K562 (cell line): ENCODE data around the gene ATAD3C. TPM values are rescaled to one million over a fixed set of nuclear protein-coding genes. Genes with fewer than 3 reads are reported as not detected.
A peak's percentile ranks its signal among the peaks of the same experiment; 100 is the strongest.

Experiments
- CEBPB ChIP-seq: fragments of 450-650 bp; IDR thresholded peaks from 2 replicates; pipeline ENCODE4 v1.6.1; 2016; ENCODE audit warnings: missing genetic modification characterization, missing compliant biosample characterization
- CEBPG ChIP-seq, 3 experiments: fragments of 200-800 bp in 1 of 3; sonication (Bioruptor generic) in 1 of 3; sonication (generic) in 1 of 3; formaldehyde crosslinking in 1 of 3; IDR thresholded peaks in 2 of 3; conservative IDR thresholded peaks in 1 of 3; 2 replicates each; pipeline versions ENCODE4 v1.6.1 to v1.8.0; 2016 to 2022; ENCODE audit warnings: missing compliant biosample characterization in 2 of 3, missing genetic modification characterization in 2 of 3, mild to moderate bottlenecking in 1 of 3, missing genetic modification reagents in 1 of 3
- CREBBP ChIP-seq: IDR thresholded peaks from one replicate; pipeline ENCODE4 v1.6.1; 2012; ENCODE audit warnings: low read depth, mild to moderate bottlenecking, control low read depth, inconsistent platforms, low read length
- FOXM1 ChIP-seq, 2 experiments: fragments of 450-650 bp in 1 of 2; sonication (generic) in 1 of 2; formaldehyde crosslinking in 1 of 2; IDR thresholded peaks; 2 replicates each; pipeline versions ENCODE4 v1.6.1 to v1.9.0; 2017 to 2022; ENCODE audit warnings: low read depth in 2 of 2, mild to moderate bottlenecking in 2 of 2, missing genetic modification reagents in 1 of 2, moderate library complexity in 1 of 2
- HDAC1 ChIP-seq, 2 experiments: fragments of 450-650 bp; IDR thresholded peaks; 2 replicates each; pipeline ENCODE4 v1.6.1; 2016 to 2017; ENCODE audit warnings: inconsistent platforms in 1 of 2, mild to moderate bottlenecking in 1 of 2, moderate library complexity in 1 of 2
- NFE2 ChIP-seq: IDR thresholded peaks from 2 replicates; pipeline ENCODE4 v1.6.1; 2014; ENCODE audit warnings: antibody characterized with exemption, low read depth
- RBFOX2 ChIP-seq: fragments of 200-400 bp; formaldehyde crosslinking; IDR thresholded peaks from 2 replicates; pipeline ENCODE4 v1.6.1; 2017; ENCODE audit warnings: low read depth, mild to moderate bottlenecking, low read length, moderate library complexity
- SAFB2 ChIP-seq: fragments of 200-400 bp; formaldehyde crosslinking; IDR thresholded peaks from 2 replicates; pipeline ENCODE4 v1.6.1; 2018; ENCODE audit warnings: borderline replicate concordance, low read length, low read depth, moderate library complexity; ENCODE audit not compliant: severe bottlenecking
- SLC30A9 ChIP-seq: fragments of 250-450 bp; sonication (Bioruptor Pico); IDR thresholded peaks from 2 replicates; pipeline ENCODE4 v1.8.0; 2022; ENCODE audit warnings: mild to moderate bottlenecking, moderate library complexity
- SMAD4 ChIP-seq: fragments of 250-450 bp; sonication (Bioruptor Pico); conservative IDR thresholded peaks from 2 replicates; pipeline ENCODE4 v1.8.0; 2021; ENCODE audit warnings: inconsistent platforms, mild to moderate bottlenecking, moderate library complexity
- TRIM24 ChIP-seq, 2 experiments: fragments of 450-650 bp; IDR thresholded peaks; 2 replicates each; pipeline ENCODE4 v1.6.1; 2016
- ZEB2 ChIP-seq: fragments of 450-650 bp; IDR thresholded peaks from 2 replicates; pipeline ENCODE4 v1.6.1; 2016
- ZFP30 ChIP-seq: fragments of 250-450 bp; sonication (Bioruptor Pico); IDR thresholded peaks from 2 replicates; pipeline ENCODE4 v1.8.0; 2022; ENCODE audit warnings: moderate library complexity, mild to moderate bottlenecking, inconsistent platforms, borderline replicate concordance
- ZNF134 ChIP-seq: fragments of 250-450 bp; sonication (Bioruptor Pico); conservative IDR thresholded peaks from 2 replicates; pipeline ENCODE4 v1.4.0; 2020
- ZNF165 ChIP-seq: fragments of 250-450 bp; sonication (Bioruptor Pico); IDR thresholded peaks from 2 replicates; pipeline ENCODE4 v1.4.0; 2020; ENCODE audit warnings: borderline replicate concordance
- ZNF586 ChIP-seq: fragments of 450-650 bp; formaldehyde crosslinking; conservative IDR thresholded peaks from 2 replicates; pipeline ENCODE4 v1.4.0; 2020; ENCODE audit warnings: mild to moderate bottlenecking, moderate library complexity
- ZNF79 ChIP-seq: fragments of 250-450 bp; sonication (Bioruptor Pico); IDR thresholded peaks from 2 replicates; pipeline ENCODE4 v1.4.0; 2020; ENCODE audit warnings: low read depth, mild to moderate bottlenecking, moderate library complexity
- polyA plus RNA-seq, 8 experiments: library from polyadenylated mRNA; depleted of rRNA in 4 of 8; stranded (reverse) in 5 of 8; unstranded in 3 of 8; fragments of >200 nt; fragmentation: Nextera tagmentation in 2 of 8; fragmentation: Illumina TruSeq in 1 of 8; extraction: Ambion mirVana in 2 of 8; extraction: Trizol in 1 of 8; gene quantifications; 2 replicates each; pipeline versions ENCODE4 v1.2.1 to v1.2.3, GENCODE V29; 2011 to 2014; ENCODE audit warnings: inconsistent platforms in 1 of 8, missing spikeins in 1 of 8
- total RNA-seq, 7 experiments: library from RNA; depleted of rRNA in 6 of 7; stranded (reverse); fragments of >200 nt in 6 of 7; fragmentation: Illumina TruSeq in 2 of 7; extraction: Trizol in 2 of 7; gene quantifications; 2 replicates each; pipeline versions ENCODE4 v1.2.1 to v1.2.3, GENCODE V29; 2011 to 2021; ENCODE audit warnings: low replicate concordance in 1 of 7
- TF ChIP-seq, protein P1 (sequence below): fragments of 450-650 bp; formaldehyde crosslinking; IDR thresholded peaks from 2 replicates; pipeline ENCODE4 v1.4.0; 2022; ENCODE audit warnings: mild to moderate bottlenecking, moderate library complexity
- TF ChIP-seq, protein P2 (sequence below): fragments of 450-650 bp; IDR thresholded peaks from 2 replicates; pipeline ENCODE4 v1.6.1; 2016; ENCODE audit warnings: antibody characterized with exemption
- TF ChIP-seq, protein P3 (sequence below): sonication (generic); formaldehyde crosslinking; IDR thresholded peaks from 2 replicates; pipeline ENCODE4 v1.8.1; 2023; ENCODE audit warnings: missing genetic modification reagents, mild to moderate bottlenecking, borderline replicate concordance

Gene ATAD3C
- total and polyA plus RNA-seq, 9 of the 15 experiments (the other 6 are each of a cell fraction or from before 2014, with no cell fraction given), result 0.03 to 0.18 TPM; not detected in 7

DNA sequence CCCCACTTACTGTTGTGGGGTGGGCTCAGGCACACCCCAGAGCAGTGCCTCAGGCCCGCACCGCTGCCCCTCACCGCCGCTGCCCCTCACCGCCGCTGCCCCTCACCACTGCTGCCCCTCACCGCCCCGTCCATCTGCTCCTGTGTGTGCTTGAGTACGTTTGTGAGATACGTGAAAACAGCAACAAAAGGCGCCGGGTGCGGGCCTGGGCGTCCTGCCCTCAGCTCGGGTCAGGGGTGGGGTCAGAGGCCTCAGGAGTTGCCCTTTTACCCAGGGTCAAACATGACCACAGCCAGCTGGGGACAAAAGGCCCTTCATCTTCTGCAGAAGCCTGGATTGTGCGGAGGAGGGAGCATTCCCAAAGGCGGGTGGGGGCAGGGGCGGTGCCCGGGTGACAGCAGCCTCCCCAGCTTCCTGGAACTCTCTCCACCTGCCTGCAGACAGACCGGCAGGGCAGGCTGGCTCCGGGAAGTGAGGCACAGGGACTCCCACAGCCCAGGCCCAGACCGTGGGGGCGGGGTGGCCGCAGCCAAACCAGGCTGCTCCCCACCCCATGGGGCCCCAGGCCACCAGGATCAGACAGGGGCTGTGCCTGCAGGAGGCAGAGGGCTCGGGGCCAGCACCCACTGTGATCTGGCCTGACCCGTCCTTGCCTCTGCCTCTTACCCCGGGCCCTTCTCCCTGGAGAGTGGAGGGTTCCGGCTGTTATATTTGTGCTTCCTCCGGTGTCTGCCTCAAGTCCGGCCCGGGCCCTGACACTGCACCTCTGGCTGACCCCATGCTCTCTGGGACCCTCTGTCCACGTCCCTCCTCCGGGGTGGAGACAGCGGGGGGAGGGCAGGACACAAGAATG is 16.3 kb upstream of the ATAD3C start (continued):
- TF ChIP-seq HDAC1 (IDR thresholded peaks at IDR 0.05), result peak in 1 of 2 experiments; percentile 76; a peak in 2 of 4 replicates
- TF ChIP-seq ZEB2, result peak; percentile 83
- TF ChIP-seq SMAD4 (CRISPR knock-in tag), result peak; percentile 96
- TF ChIP-seq CEBPB (tag), result no peak
- TF ChIP-seq ZNF134 (CRISPR knock-in tag), result 0 out of 2 replicates have a peak, but pooled peaks have one; percentile 18
- TF ChIP-seq, protein P1, sequence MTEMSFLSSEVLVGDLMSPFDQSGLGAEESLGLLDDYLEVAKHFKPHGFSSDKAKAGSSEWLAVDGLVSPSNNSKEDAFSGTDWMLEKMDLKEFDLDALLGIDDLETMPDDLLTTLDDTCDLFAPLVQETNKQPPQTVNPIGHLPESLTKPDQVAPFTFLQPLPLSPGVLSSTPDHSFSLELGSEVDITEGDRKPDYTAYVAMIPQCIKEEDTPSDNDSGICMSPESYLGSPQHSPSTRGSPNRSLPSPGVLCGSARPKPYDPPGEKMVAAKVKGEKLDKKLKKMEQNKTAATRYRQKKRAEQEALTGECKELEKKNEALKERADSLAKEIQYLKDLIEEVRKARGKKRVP, result no peak
- TF ChIP-seq SAFB2, result no peak
- TF ChIP-seq CEBPG (CRISPR knock-in tag; IDR thresholded peaks at IDR 0.05), result no peak
- TF ChIP-seq CEBPG (tag; conservative IDR thresholded peaks at IDR 0.05 in 1 of 2, IDR thresholded peaks at IDR 0.05 in 1 of 2), result no peak
- TF ChIP-seq, protein P2, sequence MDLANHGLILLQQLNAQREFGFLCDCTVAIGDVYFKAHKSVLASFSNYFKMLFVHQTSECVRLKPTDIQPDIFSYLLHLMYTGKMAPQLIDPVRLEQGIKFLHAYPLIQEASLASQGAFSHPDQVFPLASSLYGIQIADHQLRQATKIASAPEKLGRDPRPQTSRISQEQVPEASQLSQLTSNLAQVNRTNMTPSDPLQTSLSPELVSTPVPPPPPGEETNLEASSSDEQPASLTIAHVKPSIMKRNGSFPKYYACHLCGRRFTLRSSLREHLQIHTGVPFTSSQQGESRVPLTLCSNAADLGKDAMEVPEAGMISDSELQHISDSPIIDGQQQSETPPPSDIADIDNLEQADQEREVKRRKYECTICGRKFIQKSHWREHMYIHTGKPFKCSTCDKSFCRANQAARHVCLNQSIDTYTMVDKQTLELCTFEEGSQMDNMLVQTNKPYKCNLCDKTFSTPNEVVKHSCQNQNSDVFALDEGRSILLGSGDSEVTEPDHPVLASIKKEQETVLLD, result no peak
- TF ChIP-seq ZNF165 (CRISPR knock-in tag), result no peak
- no peak for TF ChIP-seq ZNF586 (CRISPR knock-in tag)
- TF ChIP-seq FOXM1 (IDR thresholded peaks at IDR 0.05; ENCODE audit: low read depth), result no peak
- TF ChIP-seq FOXM1 (CRISPR knock-in tag; IDR thresholded peaks at IDR 0.05; ENCODE audit: low read depth), result no peak
- 0 out of 2 replicates have a peak, but pooled peaks have one; percentile 28 for TF ChIP-seq ZNF79 (CRISPR knock-in tag)
- no peak for TF ChIP-seq CREBBP
- TF ChIP-seq SLC30A9 (CRISPR knock-in tag), result no peak
- no peak for TF ChIP-seq ZFP30 (CRISPR knock-in tag)
- TF ChIP-seq TRIM24 (IDR thresholded peaks at IDR 0.05), result no peak; a peak in 1 of 4 replicates
- TF ChIP-seq NFE2, result no peak
- TF ChIP-seq, protein P3, sequence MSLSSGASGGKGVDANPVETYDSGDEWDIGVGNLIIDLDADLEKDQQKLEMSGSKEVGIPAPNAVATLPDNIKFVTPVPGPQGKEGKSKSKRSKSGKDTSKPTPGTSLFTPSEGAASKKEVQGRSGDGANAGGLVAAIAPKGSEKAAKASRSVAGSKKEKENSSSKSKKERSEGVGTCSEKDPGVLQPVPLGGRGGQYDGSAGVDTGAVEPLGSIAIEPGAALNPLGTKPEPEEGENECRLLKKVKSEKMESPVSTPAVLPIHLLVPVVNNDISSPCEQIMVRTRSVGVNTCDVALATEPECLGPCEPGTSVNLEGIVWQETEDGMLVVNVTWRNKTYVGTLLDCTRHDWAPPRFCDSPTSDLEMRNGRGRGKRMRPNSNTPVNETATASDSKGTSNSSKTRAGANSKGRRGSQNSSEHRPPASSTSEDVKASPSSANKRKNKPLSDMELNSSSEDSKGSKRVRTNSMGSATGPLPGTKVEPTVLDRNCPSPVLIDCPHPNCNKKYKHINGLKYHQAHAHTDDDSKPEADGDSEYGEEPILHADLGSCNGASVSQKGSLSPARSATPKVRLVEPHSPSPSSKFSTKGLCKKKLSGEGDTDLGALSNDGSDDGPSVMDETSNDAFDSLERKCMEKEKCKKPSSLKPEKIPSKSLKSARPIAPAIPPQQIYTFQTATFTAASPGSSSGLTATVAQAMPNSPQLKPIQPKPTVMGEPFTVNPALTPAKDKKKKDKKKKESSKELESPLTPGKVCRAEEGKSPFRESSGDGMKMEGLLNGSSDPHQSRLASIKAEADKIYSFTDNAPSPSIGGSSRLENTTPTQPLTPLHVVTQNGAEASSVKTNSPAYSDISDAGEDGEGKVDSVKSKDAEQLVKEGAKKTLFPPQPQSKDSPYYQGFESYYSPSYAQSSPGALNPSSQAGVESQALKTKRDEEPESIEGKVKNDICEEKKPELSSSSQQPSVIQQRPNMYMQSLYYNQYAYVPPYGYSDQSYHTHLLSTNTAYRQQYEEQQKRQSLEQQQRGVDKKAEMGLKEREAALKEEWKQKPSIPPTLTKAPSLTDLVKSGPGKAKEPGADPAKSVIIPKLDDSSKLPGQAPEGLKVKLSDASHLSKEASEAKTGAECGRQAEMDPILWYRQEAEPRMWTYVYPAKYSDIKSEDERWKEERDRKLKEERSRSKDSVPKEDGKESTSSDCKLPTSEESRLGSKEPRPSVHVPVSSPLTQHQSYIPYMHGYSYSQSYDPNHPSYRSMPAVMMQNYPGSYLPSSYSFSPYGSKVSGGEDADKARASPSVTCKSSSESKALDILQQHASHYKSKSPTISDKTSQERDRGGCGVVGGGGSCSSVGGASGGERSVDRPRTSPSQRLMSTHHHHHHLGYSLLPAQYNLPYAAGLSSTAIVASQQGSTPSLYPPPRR (CRISPR knock-in tag), result 0 out of 2 replicates have a peak, but pooled peaks have one; percentile 19
- peak; percentile 70 for TF ChIP-seq RBFOX2
